ENCODE results near the gene ITIH4.

The ITIH4 gene

DNA sequence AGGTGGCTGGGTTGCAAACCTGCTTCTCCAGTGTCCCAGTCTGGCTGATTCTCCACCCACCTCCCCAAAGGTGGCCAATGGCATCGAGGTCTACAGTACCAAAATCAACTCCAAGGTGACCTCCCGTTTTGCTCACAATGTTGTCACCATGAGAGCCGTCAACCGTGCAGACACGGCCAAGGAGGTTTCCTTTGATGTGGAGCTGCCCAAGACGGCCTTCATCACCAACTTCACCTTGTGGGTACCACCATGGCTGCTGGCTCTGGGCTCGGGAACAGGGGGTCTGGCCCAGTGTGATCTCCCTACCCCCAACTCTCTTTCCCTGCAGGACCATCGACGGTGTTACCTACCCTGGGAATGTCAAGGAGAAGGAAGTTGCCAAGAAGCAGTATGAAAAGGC is 34.1 kb downstream of the ITIH4 start:
- H3K36me3 ChIP-seq (ENCODE audit: insufficient read depth, low read length), result no peaks in the 10 kb centered on the region
- no peak overlapping the region for H3K27ac ChIP-seq (ENCODE audit: low read depth, low read length)
- no peak overlapping the region for H3K9ac ChIP-seq (ENCODE audit: low read depth, low read length)
- no peaks in the 10 kb centered on the region for H3K4me1 ChIP-seq (ENCODE audit: insufficient read depth, low read length)
- no peak overlapping the region for H3K4me3 ChIP-seq (ENCODE audit: low read length)
- WGBS, result 95% methylated on average over 9 of the region's 9 CpGs
- no peaks in the 10 kb centered on the region for H3K27me3 ChIP-seq (ENCODE audit: insufficient read depth, low read length)
- no peaks in the 10 kb centered on the region for H3K9me3 ChIP-seq (ENCODE audit: insufficient read depth, low read depth, low read length)

DNA sequence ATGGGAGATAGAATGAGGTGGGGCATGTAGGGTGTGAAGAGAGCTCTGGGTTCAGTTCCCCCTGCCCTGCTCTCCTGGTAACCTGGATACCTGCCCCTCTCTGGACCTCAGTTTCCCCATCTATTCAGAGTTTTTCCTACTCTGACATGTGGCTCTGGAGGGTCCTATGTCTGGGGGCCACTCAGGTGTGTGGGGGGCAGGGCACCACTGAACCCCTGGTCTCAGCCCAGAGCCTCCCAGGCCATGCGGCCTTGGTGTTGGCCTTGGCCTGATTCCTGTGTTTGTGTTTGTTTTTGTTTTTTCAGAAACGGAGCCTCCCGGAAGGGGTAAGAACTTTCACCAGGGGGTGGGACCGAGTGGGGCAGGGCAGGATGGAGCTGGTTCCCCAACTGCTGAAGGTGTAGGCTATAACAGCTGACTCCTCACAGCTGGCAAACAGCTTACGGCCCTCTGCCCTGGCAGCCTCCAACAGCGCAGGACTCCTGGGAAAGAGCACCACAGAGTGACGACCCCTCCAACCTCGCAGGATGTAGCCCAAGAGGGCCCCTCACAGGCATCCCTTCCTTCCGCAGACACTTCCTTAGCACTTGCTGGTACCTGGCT is 35.1 kb downstream of the ITIH4 start:
- Histone ChIP-seq H3K27ac (ENCODE audit: low read depth, low read length) (no peak overlapping the region), H3K9ac (ENCODE audit: low read depth, low read length) (no peak overlapping the region), H3K4me1 (ENCODE audit: insufficient read depth, low read length) (no peaks in the 10 kb centered on the region), H3K4me3 (ENCODE audit: low read length) (no peak overlapping the region), H3K27me3 (ENCODE audit: insufficient read depth, low read length) (no peaks in the 10 kb centered on the region), H3K36me3 (ENCODE audit: insufficient read depth, low read length) (no peaks in the 10 kb centered on the region), H3K9me3 (ENCODE audit: insufficient read depth, low read depth, low read length) (no peaks in the 10 kb centered on the region)
- WGBS, result 87% methylated on average over 9 of the region's 9 CpGs

DNA sequence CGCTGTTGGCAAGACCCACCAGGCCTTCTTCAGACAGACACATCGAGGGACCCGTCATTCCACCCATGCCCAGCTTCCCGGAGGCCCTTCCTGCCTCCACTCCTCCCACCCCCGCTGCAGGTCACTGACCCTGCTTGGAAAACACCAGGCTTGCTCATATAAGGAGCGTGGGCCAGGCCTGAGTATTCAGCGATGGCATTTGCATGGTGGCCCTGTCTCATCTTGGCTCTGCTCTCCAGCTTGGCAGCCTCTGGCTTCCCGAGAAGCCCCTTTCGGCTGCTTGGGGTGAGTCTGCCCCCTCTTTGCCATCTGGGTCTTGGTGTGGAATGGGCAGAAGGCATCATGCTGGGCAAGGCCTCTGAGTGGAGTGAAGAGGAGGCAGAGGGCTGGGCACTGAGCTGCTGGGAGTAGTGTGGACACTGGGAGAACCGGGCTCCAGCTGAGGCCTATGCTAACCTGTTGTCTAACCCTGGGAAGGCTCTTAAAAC is 35.8 kb downstream of the ITIH4 start, which contains the start of gene ITIH3:
Gene ITIH3, plus strand, starts transcription at position 185 of the 488 bp plus-strand sequence. Its CDS starts 8 bp downstream, at position 193.
- Histone ChIP-seq H3K9ac (ENCODE audit: low read depth, low read length) (no peak within 1 kb of the TSS), H3K27ac (ENCODE audit: low read depth, low read length) (no peak within 1 kb of the TSS), H3K9me3 (ENCODE audit: insufficient read depth, low read depth, low read length) (no peaks in the 10 kb centered on the region), H3K36me3 (ENCODE audit: insufficient read depth, low read length) (no peaks in the 10 kb centered on the region), H3K4me1 (ENCODE audit: insufficient read depth, low read length) (no peaks in the 10 kb centered on the region), H3K4me3 (ENCODE audit: low read length) (no peak within 1 kb of the TSS), H3K27me3 (ENCODE audit: insufficient read depth, low read length) (no peaks in the 10 kb centered on the region)
- WGBS, result 89% methylated on average over 10 of the region's 10 CpGs

- H3K27ac ChIP-seq (ENCODE audit: low read depth, low read length), result no peak overlapping the region
- no peak overlapping the region for H3K4me3 ChIP-seq (ENCODE audit: low read length)
- no peak overlapping the region for H3K9ac ChIP-seq (ENCODE audit: low read depth, low read length)
- no peaks in the 10 kb centered on the region for H3K36me3 ChIP-seq (ENCODE audit: insufficient read depth, low read length)
- H3K27me3 ChIP-seq (ENCODE audit: insufficient read depth, low read length), result no peaks in the 10 kb centered on the region
- WGBS, result 82% methylated on average over 9 of the region's 9 CpGs
- no peaks in the 10 kb centered on the region for H3K9me3 ChIP-seq (ENCODE audit: insufficient read depth, low read depth, low read length)
- H3K4me1 ChIP-seq (ENCODE audit: insufficient read depth, low read length), result no peaks in the 10 kb centered on the region
Measured at GRCh38 chr3:52793702-52794611, 36.5 kb downstream of the ITIH4 start.

DNA sequence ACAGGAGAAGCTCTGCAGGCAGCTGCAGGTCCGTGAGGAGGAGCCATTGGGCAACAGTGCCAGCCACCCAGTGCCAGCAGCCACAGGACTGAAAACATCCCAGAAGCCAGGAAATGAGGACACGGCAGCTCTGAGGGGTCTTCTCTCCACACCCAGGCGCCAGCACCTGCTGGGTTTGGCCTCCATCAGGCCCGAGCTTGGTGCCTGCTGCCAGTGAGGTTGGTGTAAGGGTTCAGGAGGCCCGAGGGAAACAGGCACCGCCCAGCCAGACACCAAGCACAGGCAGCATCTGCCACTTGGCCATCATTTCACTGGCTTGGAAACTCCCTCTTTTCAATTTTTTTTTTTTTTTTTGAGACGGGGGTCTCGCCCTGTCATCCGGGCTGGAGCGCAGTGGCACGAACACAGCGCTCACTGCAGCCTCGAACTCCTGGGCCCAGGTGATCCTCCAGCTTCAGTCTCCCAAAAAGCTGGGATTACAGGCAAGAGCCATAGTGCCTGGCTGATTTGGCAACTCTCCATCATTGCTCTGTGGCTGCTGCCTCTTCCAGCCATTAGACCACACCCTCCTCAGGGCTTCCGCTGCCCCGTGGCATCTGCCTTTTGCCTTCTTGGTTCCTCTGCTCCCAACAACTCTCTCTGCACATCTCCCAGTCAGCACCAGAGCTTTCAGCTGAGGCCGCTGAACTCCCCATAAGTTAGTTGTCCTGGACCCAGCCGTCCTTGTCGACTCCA is 37.3 kb downstream of the ITIH4 start:
- Histone ChIP-seq H3K4me3 (ENCODE audit: low read length) (no peak overlapping the region), H3K27me3 (ENCODE audit: insufficient read depth, low read length) (no peaks in the 10 kb centered on the region), H3K4me1 (ENCODE audit: insufficient read depth, low read length) (no peaks in the 10 kb centered on the region), H3K27ac (ENCODE audit: low read depth, low read length) (no peak overlapping the region), H3K9ac (ENCODE audit: low read depth, low read length) (no peak overlapping the region), H3K9me3 (ENCODE audit: insufficient read depth, low read depth, low read length) (no peaks in the 10 kb centered on the region), H3K36me3 (ENCODE audit: insufficient read depth, low read length) (no peaks in the 10 kb centered on the region)
- WGBS, result 90% methylated on average over 18 of the region's 18 CpGs

- Histone ChIP-seq H3K4me1 (ENCODE audit: insufficient read depth, low read length) (no peaks in the 10 kb centered on the region), H3K27ac (ENCODE audit: low read depth, low read length) (no peak overlapping the region), H3K27me3 (ENCODE audit: insufficient read depth, low read length) (no peaks in the 10 kb centered on the region), H3K4me3 (ENCODE audit: low read length) (no peak overlapping the region), H3K9ac (ENCODE audit: low read depth, low read length) (no peak overlapping the region), H3K36me3 (ENCODE audit: insufficient read depth, low read length) (no peaks in the 10 kb centered on the region), H3K9me3 (ENCODE audit: insufficient read depth, low read depth, low read length) (no peaks in the 10 kb centered on the region)
- 81% methylated on average over 7 of the region's 7 CpGs for WGBS
Measured at GRCh38 chr3:52792413-52792812, 38.1 kb downstream of the ITIH4 start.

DNA sequence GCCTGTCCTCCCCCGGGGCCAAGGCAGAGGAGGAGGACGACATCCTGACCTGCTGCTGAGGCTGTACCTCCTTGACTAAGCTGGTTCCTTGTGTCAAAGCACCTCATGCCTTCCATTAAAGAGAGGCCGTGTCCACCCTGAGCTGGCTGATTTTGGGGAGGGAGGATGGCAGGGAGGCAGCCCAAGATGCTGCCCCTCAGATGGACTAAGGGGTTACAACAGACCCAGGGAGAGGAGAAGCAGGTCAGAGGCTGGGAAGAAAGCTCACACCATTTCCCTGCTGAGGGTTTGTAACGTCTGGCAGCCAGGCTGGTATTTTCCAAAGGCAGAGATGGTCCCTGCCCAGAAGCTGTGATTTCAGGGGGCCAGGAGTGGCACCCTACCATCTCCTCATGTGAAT is 38.5 kb downstream of the ITIH4 start:
- Histone ChIP-seq H3K27me3 (ENCODE audit: insufficient read depth, low read length) (no peaks in the 10 kb centered on the region), H3K4me1 (ENCODE audit: insufficient read depth, low read length) (no peaks in the 10 kb centered on the region), H3K9ac (ENCODE audit: low read depth, low read length) (no peak overlapping the region), H3K9me3 (ENCODE audit: insufficient read depth, low read depth, low read length) (no peaks in the 10 kb centered on the region), H3K4me3 (ENCODE audit: low read length) (no peak overlapping the region), H3K27ac (ENCODE audit: low read depth, low read length) (no peak overlapping the region), H3K36me3 (ENCODE audit: insufficient read depth, low read length) (no peaks in the 10 kb centered on the region)
- WGBS, result 88% methylated on average over 4 of the region's 4 CpGs

GRCh38 chr3:52791366-52791765 is 39.1 kb downstream of the ITIH4 start:
- Histone ChIP-seq H3K27me3 (ENCODE audit: insufficient read depth, low read length) (no peaks in the 10 kb centered on the region), H3K4me1 (ENCODE audit: insufficient read depth, low read length) (no peaks in the 10 kb centered on the region), H3K9ac (ENCODE audit: low read depth, low read length) (no peak overlapping the region), H3K36me3 (ENCODE audit: insufficient read depth, low read length) (no peaks in the 10 kb centered on the region), H3K9me3 (ENCODE audit: insufficient read depth, low read depth, low read length) (no peaks in the 10 kb centered on the region), H3K4me3 (ENCODE audit: low read length) (no peak overlapping the region), H3K27ac (ENCODE audit: low read depth, low read length) (no peak overlapping the region)
- 89% methylated on average over 12 of the region's 12 CpGs for WGBS

DNA sequence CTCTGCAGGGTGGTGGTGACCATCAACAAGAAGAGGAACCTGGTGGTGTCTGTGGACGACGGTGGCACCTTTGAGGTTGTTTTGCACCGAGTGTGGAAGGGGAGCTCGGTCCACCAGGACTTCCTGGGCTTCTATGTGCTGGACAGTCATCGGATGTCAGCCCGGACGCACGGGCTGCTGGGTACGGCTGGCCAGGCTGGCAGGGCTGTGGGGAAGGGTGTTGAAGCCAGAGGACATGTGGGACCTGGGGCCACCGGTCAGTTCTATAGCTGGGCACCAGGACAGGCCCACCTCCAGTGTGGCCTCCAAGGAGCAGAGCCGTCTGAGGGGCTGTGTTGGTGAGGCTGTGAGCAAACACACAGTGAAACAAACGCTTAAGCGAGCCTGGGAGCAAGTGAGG is 39.7 kb downstream of the ITIH4 start:
- WGBS, result 90% methylated on average over 13 of the region's 13 CpGs
- H3K9ac ChIP-seq (ENCODE audit: low read depth, low read length), result no peak overlapping the region
- no peaks in the 10 kb centered on the region for H3K36me3 ChIP-seq (ENCODE audit: insufficient read depth, low read length)

DNA sequence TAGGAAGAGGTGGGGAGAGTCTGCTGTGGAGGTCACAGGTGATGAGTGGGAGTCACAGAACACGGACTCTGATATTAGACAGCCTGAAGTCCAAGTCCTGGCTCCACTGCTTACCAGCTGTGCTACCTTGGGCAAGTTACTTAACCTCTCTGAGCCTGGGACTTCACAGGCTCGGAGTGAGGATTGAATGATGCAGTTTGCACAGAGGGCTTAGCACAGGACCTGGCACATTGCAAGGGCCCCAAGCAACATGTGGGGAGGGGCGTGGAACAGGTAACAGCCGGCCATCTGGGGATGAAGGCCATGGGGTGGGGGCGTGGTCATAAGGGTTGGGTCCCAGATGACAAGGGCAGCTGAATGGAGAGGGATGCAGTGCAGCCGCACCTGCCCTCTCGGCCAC is 40.1 kb downstream of the ITIH4 start:
- no peaks in the 10 kb centered on the region for H3K9me3 ChIP-seq (ENCODE audit: insufficient read depth, low read depth, low read length)
- H3K4me3 ChIP-seq (ENCODE audit: low read length), result no peak overlapping the region
- no peak overlapping the region for H3K27ac ChIP-seq (ENCODE audit: low read depth, low read length)
- H3K9ac ChIP-seq (ENCODE audit: low read depth, low read length), result no peak overlapping the region
- H3K36me3 ChIP-seq (ENCODE audit: insufficient read depth, low read length), result no peaks in the 10 kb centered on the region
- no peaks in the 10 kb centered on the region for H3K4me1 ChIP-seq (ENCODE audit: insufficient read depth, low read length)
- WGBS, result 91% methylated on average over 7 of the region's 7 CpGs
- H3K27me3 ChIP-seq (ENCODE audit: insufficient read depth, low read length), result no peaks in the 10 kb centered on the region

More for the DNA sequence above, 39.7 kb downstream of the ITIH4 start:
- no peaks in the 10 kb centered on the region for H3K27me3 ChIP-seq (ENCODE audit: insufficient read depth, low read length)
- H3K9me3 ChIP-seq (ENCODE audit: insufficient read depth, low read depth, low read length), result no peaks in the 10 kb centered on the region
- no peaks in the 10 kb centered on the region for H3K4me1 ChIP-seq (ENCODE audit: insufficient read depth, low read length)
- no peak overlapping the region for H3K27ac ChIP-seq (ENCODE audit: low read depth, low read length)
- no peak overlapping the region for H3K4me3 ChIP-seq (ENCODE audit: low read length)

DNA sequence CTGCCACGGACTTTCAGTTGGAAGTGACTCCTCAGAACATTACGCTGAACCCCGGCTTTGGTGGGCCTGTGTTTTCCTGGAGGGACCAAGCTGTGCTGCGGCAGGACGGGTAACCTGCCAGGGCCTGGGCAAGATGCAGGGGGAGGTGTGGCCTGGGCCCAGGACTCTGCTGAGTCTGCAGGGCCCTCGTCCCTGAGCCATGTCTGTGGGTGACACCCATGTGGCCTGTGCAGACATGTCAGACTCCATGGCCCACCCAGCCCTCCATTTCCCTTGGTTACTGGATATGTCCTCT is 40.8 kb downstream of the ITIH4 start:
- Histone ChIP-seq H3K4me3 (ENCODE audit: low read length) (no peak overlapping the region), H3K36me3 (ENCODE audit: insufficient read depth, low read length) (no peaks in the 10 kb centered on the region), H3K4me1 (ENCODE audit: insufficient read depth, low read length) (no peaks in the 10 kb centered on the region), H3K9ac (ENCODE audit: low read depth, low read length) (no peak overlapping the region), H3K9me3 (ENCODE audit: insufficient read depth, low read depth, low read length) (no peaks in the 10 kb centered on the region), H3K27me3 (ENCODE audit: insufficient read depth, low read length) (no peaks in the 10 kb centered on the region), H3K27ac (ENCODE audit: low read depth, low read length) (no peak overlapping the region)
- WGBS, result 90% methylated on average over 6 of the region's 6 CpGs

Data from HUES64 (cell line).